H1 (cell line): Measurements from ENCODE around the gene NHS. TPM values are rescaled to one million over a fixed set of nuclear protein-coding genes. Genes with fewer than 3 reads are reported as not detected.

Source experiments
- NANOG ChIP-seq: IDR thresholded peaks from 2 replicates; pipeline ENCODE4 v1.6.1; 2011; ENCODE audit warnings: low read length, low read depth, mild to moderate bottlenecking, inconsistent platforms; ENCODE audit not compliant: insufficient read depth, poor library complexity, severe bottlenecking
- polyA plus RNA-seq, 7 experiments: library from polyadenylated mRNA; depleted of rRNA in 3 of 7; stranded (reverse) in 5 of 7; unstranded in 2 of 7; fragments of >200 nt in 5 of 7; fragments of 200-250 nt in 2 of 7; gene quantifications; 1 replicate in 5 of 7; 2 replicates in 1 of 7; 4 replicates in 1 of 7; pipeline versions ENCODE4 v1.2.1 to v1.2.3, GENCODE V29; 2011 to 2013; ENCODE audit warnings: missing spikeins in 2 of 7, mixed read lengths in 2 of 7
- total RNA-seq: library from RNA; stranded (reverse); fragmentation: NEBNext Ultra II Directional; extraction: Animal tissue kit (Norgen Biotek cat#: 25700); gene quantifications from 2 replicates; pipeline ENCODE4 v1.2.1, GENCODE V29; 2021

The NHS gene
- total and polyA plus RNA-seq, 2 of the 8 experiments (the other 6 are each of a cell fraction or from before 2014, with no cell fraction given) = 2.2 to 6.7 TPM

GRCh38 chrX:17603196-17603595 is 228.2 kb downstream of the NHS start (continued):
- TF ChIP-seq NANOG = no peak
